ENCODE data around the gene KAZN.

Gene KAZN

GRCh38 chr1:14786109-14786675 is 187.7 kb downstream of the KAZN start:
- TF ChIP-seq, protein P1, sequence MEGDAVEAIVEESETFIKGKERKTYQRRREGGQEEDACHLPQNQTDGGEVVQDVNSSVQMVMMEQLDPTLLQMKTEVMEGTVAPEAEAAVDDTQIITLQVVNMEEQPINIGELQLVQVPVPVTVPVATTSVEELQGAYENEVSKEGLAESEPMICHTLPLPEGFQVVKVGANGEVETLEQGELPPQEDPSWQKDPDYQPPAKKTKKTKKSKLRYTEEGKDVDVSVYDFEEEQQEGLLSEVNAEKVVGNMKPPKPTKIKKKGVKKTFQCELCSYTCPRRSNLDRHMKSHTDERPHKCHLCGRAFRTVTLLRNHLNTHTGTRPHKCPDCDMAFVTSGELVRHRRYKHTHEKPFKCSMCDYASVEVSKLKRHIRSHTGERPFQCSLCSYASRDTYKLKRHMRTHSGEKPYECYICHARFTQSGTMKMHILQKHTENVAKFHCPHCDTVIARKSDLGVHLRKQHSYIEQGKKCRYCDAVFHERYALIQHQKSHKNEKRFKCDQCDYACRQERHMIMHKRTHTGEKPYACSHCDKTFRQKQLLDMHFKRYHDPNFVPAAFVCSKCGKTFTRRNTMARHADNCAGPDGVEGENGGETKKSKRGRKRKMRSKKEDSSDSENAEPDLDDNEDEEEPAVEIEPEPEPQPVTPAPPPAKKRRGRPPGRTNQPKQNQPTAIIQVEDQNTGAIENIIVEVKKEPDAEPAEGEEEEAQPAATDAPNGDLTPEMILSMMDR (IDR thresholded peaks at IDR 0.05; ENCODE audit: low read depth, low read length): no peak
- no peak overlapping the region for H3K4me3 ChIP-seq (ENCODE audit: low read depth, low read length)

DNA sequence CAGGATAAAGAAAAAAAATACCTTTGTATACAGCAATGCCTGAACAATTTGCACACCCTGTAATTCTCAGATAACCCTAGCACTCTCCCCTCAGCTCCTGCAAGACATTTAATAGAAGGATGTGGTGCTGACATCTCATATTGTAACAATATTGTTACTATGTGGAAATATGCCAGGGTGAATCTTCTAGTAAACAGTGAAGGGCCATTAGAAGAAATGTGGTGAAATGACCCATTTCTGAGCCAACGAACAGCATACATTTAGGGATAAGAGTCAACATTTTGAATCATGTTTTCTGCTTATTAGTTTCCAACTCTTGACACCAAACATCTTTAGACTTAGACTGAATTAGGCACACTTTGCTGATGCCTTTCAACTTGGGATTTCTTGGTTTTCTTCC is 188.2 kb downstream of the KAZN start:
- TF ChIP-seq, protein P1 (IDR thresholded peaks at IDR 0.05; ENCODE audit: low read depth, low read length): no peak
- H3K4me3 ChIP-seq (ENCODE audit: low read depth, low read length): no peak overlapping the region

GRCh38 chr1:14787604-14788003 is 189.1 kb downstream of the KAZN start:
- TF ChIP-seq, protein P1 (IDR thresholded peaks at IDR 0.05; ENCODE audit: low read depth, low read length): no peak
- no peak overlapping the region for H3K4me3 ChIP-seq (ENCODE audit: low read depth, low read length)

DNA sequence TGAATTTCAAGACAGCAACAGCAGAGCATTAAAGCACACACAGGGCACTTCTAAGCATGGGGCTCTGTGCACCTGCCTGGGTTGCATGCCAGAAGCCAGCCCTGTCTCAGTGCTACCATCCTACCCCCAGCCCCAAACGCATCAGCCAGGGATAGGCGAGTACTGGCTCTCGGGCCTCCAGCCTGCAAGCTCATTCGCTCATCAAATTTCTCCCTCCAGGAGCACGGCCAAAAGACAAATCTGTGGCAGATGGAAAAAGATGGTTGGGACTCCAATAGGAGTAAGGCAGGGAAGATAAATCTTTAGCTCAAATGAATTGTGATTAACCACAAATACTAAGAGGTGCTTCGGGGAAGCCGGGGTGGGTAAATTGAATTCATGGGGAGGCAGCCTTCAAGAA is 189.6 kb downstream of the KAZN start:
- TF ChIP-seq, protein P1 (IDR thresholded peaks at IDR 0.05; ENCODE audit: low read depth, low read length): no peak
- no peak overlapping the region for H3K4me3 ChIP-seq (ENCODE audit: low read depth, low read length)

GRCh38 chr1:14790982-14791381 is 192.5 kb downstream of the KAZN start:
- TF ChIP-seq, protein P1 (IDR thresholded peaks at IDR 0.05; ENCODE audit: low read depth, low read length): no peak
- H3K4me3 ChIP-seq (ENCODE audit: low read depth, low read length): no peak overlapping the region

- no peak overlapping the region for H3K4me3 ChIP-seq (ENCODE audit: low read depth, low read length)
- TF ChIP-seq, protein P1 (IDR thresholded peaks at IDR 0.05; ENCODE audit: low read depth, low read length): no peak
These were observed 193.2 kb downstream of the KAZN start for GRCh38 chr1:14791654-14792053.

- TF ChIP-seq, protein P1 (IDR thresholded peaks at IDR 0.05; ENCODE audit: low read depth, low read length): no peak
- H3K4me3 ChIP-seq (ENCODE audit: low read depth, low read length): no peak overlapping the region
These were observed 195.8 kb downstream of the KAZN start for GRCh38 chr1:14794136-14794768.
